Mesendoderm (in vitro differentiated cells): ENCODE measurements around the gene EXOC6.

Experiments used
- DNase-seq: peaks from one replicate; pipeline ENCODE4 v3.0.0; 2013
- H2AK5ac ChIP-seq: 2 replicates; pipeline ENCODE4 v1.6.1; 2013; ENCODE audit warnings: low read length, inconsistent platforms
- H2BK120ac ChIP-seq: 2 replicates; pipeline ENCODE4 v1.6.1; 2013; ENCODE audit warnings: low read depth, mild to moderate bottlenecking, low read length, moderate library complexity, mixed read lengths
- H2BK15ac ChIP-seq: replicated peaks from 2 replicates; pipeline ENCODE4 v1.6.1; 2013; ENCODE audit warnings: low read depth, mild to moderate bottlenecking, moderate library complexity
- H2BK5ac ChIP-seq: 2 replicates; pipeline ENCODE4 v1.6.1; 2013; ENCODE audit warnings: low read length, inconsistent platforms
- H3K18ac ChIP-seq: 2 replicates; pipeline ENCODE4 v1.6.1; 2013; ENCODE audit warnings: mild to moderate bottlenecking, low read length, mixed read lengths
- H3K23ac ChIP-seq: one replicate; pipeline ENCODE4 v1.6.1; 2013; ENCODE audit warnings: low read length
- H3K27ac ChIP-seq: 2 replicates; pipeline ENCODE4 v1.5.1; 2013; ENCODE audit warnings: low read depth, mild to moderate bottlenecking, inconsistent platforms, low read length, moderate library complexity
- H3K27me3 ChIP-seq: 2 replicates; pipeline ENCODE4 v1.6.1; 2013; ENCODE audit warnings: low read length, control low read depth, mild to moderate bottlenecking, inconsistent platforms; ENCODE audit not compliant: insufficient read depth, poor library complexity
- H3K36me3 ChIP-seq: 2 replicates; pipeline ENCODE4 v1.6.1; 2013; ENCODE audit warnings: low read length, inconsistent platforms; ENCODE audit not compliant: control insufficient read depth, insufficient read depth
- H3K4ac ChIP-seq: one replicate; pipeline ENCODE4 v1.6.1; 2013; ENCODE audit warnings: low read depth, mild to moderate bottlenecking, low read length, moderate library complexity
- H3K4me1 ChIP-seq: 2 replicates; pipeline ENCODE4 v1.6.1; 2013; ENCODE audit warnings: low read depth, low read length, inconsistent platforms; ENCODE audit not compliant: control insufficient read depth
- H3K4me2 ChIP-seq: 2 replicates; pipeline ENCODE4 v1.6.1; 2013; ENCODE audit warnings: low read length
- H3K4me3 ChIP-seq: 2 replicates; pipeline ENCODE4 v1.5.1; 2013; ENCODE audit warnings: mild to moderate bottlenecking, low read length
- H3K56ac ChIP-seq: one replicate; pipeline ENCODE4 v1.6.1; 2013; ENCODE audit warnings: low read length
- H3K79me1 ChIP-seq: 2 replicates; pipeline ENCODE4 v1.6.1; 2013; ENCODE audit warnings: low read length, inconsistent platforms
- H3K79me2 ChIP-seq: 2 replicates; pipeline ENCODE4 v1.6.1; 2013; ENCODE audit warnings: mild to moderate bottlenecking, low read length; ENCODE audit not compliant: control insufficient read depth, insufficient read depth
- H3K9ac ChIP-seq: 2 replicates; pipeline ENCODE4 v1.6.1; 2013; ENCODE audit warnings: low read length, inconsistent platforms
- H4K5ac ChIP-seq: one replicate; pipeline ENCODE4 v1.6.1; 2013; ENCODE audit warnings: low read length
- H4K8ac ChIP-seq: one replicate; pipeline ENCODE4 v1.6.1; 2013; ENCODE audit warnings: low read depth, mild to moderate bottlenecking, control low read depth, low read length, moderate library complexity
- WGBS: extraction: QIAGEN DNeasy Blood & Tissue Kit; methylation state at CpG from one replicate; pipeline ENCODE4 v1.1.7; 2013; ENCODE audit warnings: low lambda C conversion rate, missing lambda C conversion rate; ENCODE audit not compliant: insufficient coverage; ENCODE audit errors: extremely low coverage; 5-methylcytosine and 5-hydroxymethylcytosine counted together

The EXOC6 gene

DNA sequence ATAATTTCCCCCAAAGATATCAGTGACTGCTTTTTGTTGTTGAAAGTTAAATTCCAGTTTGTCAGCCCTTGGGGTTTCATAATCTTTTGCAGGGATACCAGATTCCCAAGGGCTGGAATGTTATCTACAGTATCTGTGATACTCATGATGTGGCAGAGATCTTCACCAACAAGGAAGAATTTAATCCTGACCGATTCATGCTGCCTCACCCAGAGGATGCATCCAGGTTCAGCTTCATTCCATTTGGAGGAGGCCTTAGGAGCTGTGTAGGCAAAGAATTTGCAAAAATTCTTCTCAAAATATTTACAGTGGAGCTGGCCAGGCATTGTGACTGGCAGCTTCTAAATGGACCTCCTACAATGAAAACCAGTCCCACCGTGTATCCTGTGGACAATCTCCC lies 228.6 kb downstream of the EXOC6 start:
- Histone ChIP-seq H3K9ac (peak overlapping the region; percentile 97), H3K23ac (no peak overlapping the region), H2BK5ac (no peak overlapping the region), H4K5ac (no peak overlapping the region), H3K4ac (no peak overlapping the region), H3K4me1 (no peaks in the 10 kb centered on the region), H3K27ac (peak overlapping the region; percentile 5), H3K79me1 (peaks cover 3% of the 10 kb centered on the region), H2BK15ac (no peak overlapping the region), H2BK120ac (no peak overlapping the region), H3K27me3 (peaks cover 24% of the 10 kb centered on the region), H3K56ac (peak overlapping the region; percentile 17), H2AK5ac (no peak overlapping the region), H3K4me3 (peak overlapping the region; percentile 7), H4K8ac (no peak overlapping the region), H3K79me2 (peaks cover 15% of the 10 kb centered on the region), H3K4me2 (peak overlapping the region; percentile 6), H3K18ac (no peak overlapping the region), H3K36me3 (peaks cover 5% of the 10 kb centered on the region)
- peak; percentile 77 for DNase-seq
- WGBS, result no CpG with 5 or more reads among the region's 2 CpGs

GRCh38 chr10:93077860-93078337 lies 229.6 kb downstream of the EXOC6 start:
- Histone ChIP-seq H3K4ac (no peak overlapping the region), H3K4me2 (no peak overlapping the region), H3K18ac (no peak overlapping the region), H3K79me1 (peaks cover 3% of the 10 kb centered on the region), H4K5ac (no peak overlapping the region), H3K36me3 (peaks cover 5% of the 10 kb centered on the region), H2BK5ac (no peak overlapping the region), H4K8ac (no peak overlapping the region), H3K79me2 (peaks cover 15% of the 10 kb centered on the region), H2BK15ac (no peak overlapping the region), H2AK5ac (no peak overlapping the region), H3K56ac (no peak overlapping the region), H2BK120ac (no peak overlapping the region), H3K9ac (no peak overlapping the region), H3K27ac (peak overlapping the region; percentile 31), H3K27me3 (peaks cover 13% of the 10 kb centered on the region), H3K23ac (no peak overlapping the region), H3K4me3 (no peak overlapping the region), H3K4me1 (no peaks in the 10 kb centered on the region)
- DNase-seq, result peak; percentile 76
- no CpG with 5 or more reads among the region's 5 CpGs for WGBS

DNA sequence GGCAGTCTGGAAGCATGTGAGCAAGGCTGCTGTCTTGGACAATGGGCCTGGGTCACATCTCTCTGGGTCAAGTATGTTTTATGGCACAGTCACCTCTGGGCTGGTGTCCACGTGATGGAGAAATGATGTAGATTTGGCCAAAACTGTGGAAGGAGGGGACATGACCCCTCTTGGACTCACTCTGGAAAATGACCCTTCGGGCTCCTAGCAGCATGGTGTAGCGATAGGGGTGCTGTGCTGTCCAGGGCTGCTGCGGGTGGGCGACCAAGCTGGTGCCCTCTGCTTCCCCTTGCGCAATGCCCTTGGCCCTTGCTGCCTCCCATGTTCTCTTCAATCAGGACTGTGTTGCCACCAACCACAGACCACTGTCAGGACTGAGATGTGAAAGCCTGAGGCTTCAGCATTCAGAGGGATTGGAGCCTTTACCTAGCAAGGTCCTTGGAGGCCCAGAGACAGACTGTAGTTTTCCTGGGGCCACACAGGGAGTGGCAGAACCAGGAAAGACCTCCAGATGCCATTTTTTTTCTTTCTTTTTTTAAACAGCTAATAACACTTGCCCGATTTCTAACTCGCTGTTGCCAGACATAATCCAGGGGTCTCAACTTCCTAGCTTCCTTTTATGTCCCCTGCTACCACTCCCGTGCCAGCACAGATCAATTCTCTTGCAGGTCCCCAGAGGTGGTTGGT lies 231.5 kb downstream of the EXOC6 start:
- H3K56ac ChIP-seq, result peak overlapping the region; percentile 79
- H3K79me2 ChIP-seq, result peaks cover 7% of the 10 kb centered on the region
- H3K4me3 ChIP-seq, result no peak overlapping the region
- no peak overlapping the region for H3K4ac ChIP-seq
- peaks cover 5% of the 10 kb centered on the region for H3K36me3 ChIP-seq
- peaks cover 5% of the 10 kb centered on the region for H3K27me3 ChIP-seq
- H3K18ac ChIP-seq, result peak overlapping the region; percentile 0
- WGBS, result no CpG with 5 or more reads among the region's 9 CpGs
- H4K8ac ChIP-seq, result no peak overlapping the region
- H3K27ac ChIP-seq, result no peak overlapping the region
- peak overlapping the region; percentile 55 for H3K9ac ChIP-seq
- no peaks in the 10 kb centered on the region for H3K79me1 ChIP-seq
- H2BK5ac ChIP-seq, result peak overlapping the region; percentile 26
- DNase-seq, result peak; percentile 59
- peak overlapping the region; percentile 70 for H2AK5ac ChIP-seq
- no peaks in the 10 kb centered on the region for H3K4me1 ChIP-seq
- H4K5ac ChIP-seq, result no peak overlapping the region
- H2BK15ac ChIP-seq, result no peak overlapping the region
- H2BK120ac ChIP-seq, result peak overlapping the region; percentile 79
- no peak overlapping the region for H3K4me2 ChIP-seq
- H3K23ac ChIP-seq, result no peak overlapping the region

GRCh38 chr10:93080350-93081046 lies 232.2 kb downstream of the EXOC6 start:
- peak overlapping the region; percentile 2 for H2AK5ac ChIP-seq
- peaks cover 3% of the 10 kb centered on the region for H3K36me3 ChIP-seq
- no peaks in the 10 kb centered on the region for H3K4me1 ChIP-seq
- no peak overlapping the region for H4K8ac ChIP-seq
- H4K5ac ChIP-seq, result peak overlapping the region; percentile 42
- H3K4ac ChIP-seq, result peak overlapping the region; percentile 70
- peak overlapping the region; percentile 55 for H3K18ac ChIP-seq
- H2BK5ac ChIP-seq, result peak overlapping the region; percentile 26
- H2BK120ac ChIP-seq, result peak overlapping the region; percentile 79
- H3K4me2 ChIP-seq, result no peak overlapping the region
- H3K27ac ChIP-seq, result no peak overlapping the region
- peaks cover 4% of the 10 kb centered on the region for H3K79me2 ChIP-seq
- no peak overlapping the region for H3K23ac ChIP-seq
- peak overlapping the region; percentile 79 for H3K56ac ChIP-seq
- peak overlapping the region; percentile 55 for H3K9ac ChIP-seq
- H3K27me3 ChIP-seq, result peaks cover 2% of the 10 kb centered on the region
- no peaks in the 10 kb centered on the region for H3K79me1 ChIP-seq
- no CpG with 5 or more reads among the region's 22 CpGs for WGBS
- no peak overlapping the region for H3K4me3 ChIP-seq
- H2BK15ac ChIP-seq, result no peak overlapping the region
- DNase-seq, result peak; percentile 62

DNA sequence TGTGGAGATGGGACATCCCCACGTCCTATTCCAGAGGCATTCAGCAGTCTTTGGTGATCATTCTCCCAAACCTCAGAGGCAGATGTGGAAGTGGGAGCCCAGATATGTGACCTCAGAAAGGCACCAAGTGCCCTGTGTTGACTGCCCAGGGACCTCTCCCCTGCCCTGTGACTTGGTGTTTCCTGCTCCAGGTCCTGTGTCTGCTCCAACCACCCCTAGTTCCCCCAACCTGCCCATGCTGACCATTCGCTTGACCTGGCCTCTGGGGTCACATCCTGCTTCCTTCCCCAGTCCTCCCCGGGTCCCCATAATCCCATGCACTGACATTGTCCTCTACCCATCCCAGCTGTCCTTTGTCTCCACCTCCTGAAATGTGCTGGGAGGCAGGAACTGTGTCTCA lies 233.0 kb downstream of the EXOC6 start:
- Histone ChIP-seq H3K4me3 (no peak overlapping the region), H3K4ac (peak overlapping the region; percentile 70), H3K23ac (no peak overlapping the region), H3K79me2 (no peaks in the 10 kb centered on the region), H2BK5ac (peak overlapping the region; percentile 9), H3K79me1 (no peaks in the 10 kb centered on the region), H4K8ac (no peak overlapping the region), H3K4me1 (no peaks in the 10 kb centered on the region), H3K9ac (no peak overlapping the region), H2AK5ac (peak overlapping the region; percentile 2), H3K18ac (peak overlapping the region; percentile 55), H3K27me3 (no peaks in the 10 kb centered on the region), H2BK15ac (no peak overlapping the region), H3K4me2 (no peak overlapping the region), H4K5ac (no peak overlapping the region), H2BK120ac (peak overlapping the region; percentile 7), H3K56ac (peak overlapping the region; percentile 68), H3K36me3 (no peaks in the 10 kb centered on the region), H3K27ac (no peak overlapping the region)
- WGBS, result no CpG with 5 or more reads among the region's 3 CpGs
- no peak for DNase-seq
